GM13976 (cell line): ENCODE measurements around the gene NAB2.
"Not testable (repeated sequence)": the region's sequence is repeated elsewhere in the genome, so short reads cannot be mapped to it uniquely, and the experiment has no call there.

Source experiments
- DNase-seq: peaks from one replicate; pipeline ENCODE4 v3.0.0; 2012; ENCODE audit warnings: low spot score
- in situ Hi-C: fragments of 300-500 bp; cut with MboI; formaldehyde crosslinking; loops from one replicate; pipeline ENCODE4 v1.12.0; 2022; ENCODE audit warnings: low sequenced_read_pairs, mixed read lengths, inconsistent platforms; ENCODE audit not compliant: unreplicated experiment
- TF ChIP-seq, protein P1 (sequence below): IDR thresholded peaks from 2 replicates; pipeline ENCODE4 v1.5.1; 2012; ENCODE audit warnings: borderline replicate concordance, mild to moderate bottlenecking; ENCODE audit not compliant: insufficient read depth; ENCODE audit errors: extremely low read depth, missing control alignments, control extremely low read depth

Gene NAB2

DNA sequence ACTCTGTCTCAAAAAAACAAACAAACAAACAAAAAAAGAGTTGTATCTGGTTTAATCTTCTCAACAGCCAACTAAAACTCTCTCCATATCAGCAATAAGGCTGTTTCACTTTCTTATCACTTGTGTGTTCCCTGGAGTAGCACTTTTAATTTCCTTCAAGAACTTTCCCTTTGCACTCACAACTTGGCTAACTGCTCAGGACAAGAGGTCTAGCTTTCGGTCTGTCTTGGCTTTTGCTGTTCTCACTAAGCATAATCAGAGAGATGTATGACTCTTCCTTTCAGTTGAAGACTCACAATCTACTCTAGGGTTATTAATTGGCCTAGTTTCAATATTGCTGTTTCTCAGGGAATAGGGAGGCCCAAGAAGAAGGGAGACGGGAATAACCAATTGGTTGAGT is 22.7 kb upstream of the NAB2 start:
- no peak for DNase-seq
- TF ChIP-seq, protein P1, sequence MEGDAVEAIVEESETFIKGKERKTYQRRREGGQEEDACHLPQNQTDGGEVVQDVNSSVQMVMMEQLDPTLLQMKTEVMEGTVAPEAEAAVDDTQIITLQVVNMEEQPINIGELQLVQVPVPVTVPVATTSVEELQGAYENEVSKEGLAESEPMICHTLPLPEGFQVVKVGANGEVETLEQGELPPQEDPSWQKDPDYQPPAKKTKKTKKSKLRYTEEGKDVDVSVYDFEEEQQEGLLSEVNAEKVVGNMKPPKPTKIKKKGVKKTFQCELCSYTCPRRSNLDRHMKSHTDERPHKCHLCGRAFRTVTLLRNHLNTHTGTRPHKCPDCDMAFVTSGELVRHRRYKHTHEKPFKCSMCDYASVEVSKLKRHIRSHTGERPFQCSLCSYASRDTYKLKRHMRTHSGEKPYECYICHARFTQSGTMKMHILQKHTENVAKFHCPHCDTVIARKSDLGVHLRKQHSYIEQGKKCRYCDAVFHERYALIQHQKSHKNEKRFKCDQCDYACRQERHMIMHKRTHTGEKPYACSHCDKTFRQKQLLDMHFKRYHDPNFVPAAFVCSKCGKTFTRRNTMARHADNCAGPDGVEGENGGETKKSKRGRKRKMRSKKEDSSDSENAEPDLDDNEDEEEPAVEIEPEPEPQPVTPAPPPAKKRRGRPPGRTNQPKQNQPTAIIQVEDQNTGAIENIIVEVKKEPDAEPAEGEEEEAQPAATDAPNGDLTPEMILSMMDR, result no peak
- in situ Hi-C loops, result loop anchor here (5.0 to 10.0 kb wide), 2 partner anchors 46 to 51 kb away; partner anchors contain the start of genes STAT6 and TAC3

DNA sequence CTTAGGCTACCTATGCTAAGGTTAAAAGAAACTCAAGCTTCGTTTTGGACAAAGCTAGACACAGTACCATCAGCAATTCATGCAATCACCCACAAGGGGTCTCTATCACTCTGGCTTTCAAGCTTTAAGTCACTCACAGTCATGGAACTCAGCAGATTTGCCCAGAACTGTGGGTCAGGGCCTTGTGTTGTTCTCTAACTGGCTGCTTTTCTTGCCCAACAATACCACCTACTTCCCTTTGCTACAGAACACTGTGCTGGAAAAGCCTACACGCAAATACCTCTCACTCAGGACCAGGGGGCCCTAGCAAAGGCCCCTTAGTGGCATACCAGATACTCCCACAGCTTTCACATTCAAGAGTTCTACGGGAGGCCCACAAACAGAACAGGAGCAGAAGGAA is 19.4 kb upstream of the NAB2 start:
- in situ Hi-C loops, result loop anchor here (5.0 to 10.0 kb wide), 2 partner anchors 43 to 55 kb away; partner anchors contain the start of genes STAT6 and TAC3
- TF ChIP-seq, protein P1, result peak; percentile 74

DNA sequence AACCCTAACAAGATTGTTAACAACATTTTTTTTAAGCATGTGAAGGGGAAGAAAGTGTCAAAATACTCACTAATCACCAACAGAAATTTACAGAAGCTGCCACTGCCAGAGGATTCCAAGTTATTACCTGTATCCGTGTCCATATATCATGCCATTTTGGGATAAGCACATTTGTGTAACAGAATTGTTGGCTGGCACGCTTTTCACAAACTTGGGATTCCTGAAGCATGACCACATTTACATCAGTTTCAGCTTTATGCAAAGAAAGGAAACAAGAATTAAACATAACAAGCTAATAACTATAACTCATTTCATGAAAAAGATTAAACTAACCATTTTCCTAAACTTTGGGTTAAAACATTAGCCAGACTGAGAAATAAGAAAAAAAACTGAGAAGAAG is 16.3 kb upstream of the NAB2 start:
- no peak for DNase-seq
- in situ Hi-C loops, result no loop called here
- TF ChIP-seq, protein P1, result no peak

More for the DNA sequence above, 19.4 kb upstream of the NAB2 start:
- DNase-seq, result peak; percentile 62

DNA sequence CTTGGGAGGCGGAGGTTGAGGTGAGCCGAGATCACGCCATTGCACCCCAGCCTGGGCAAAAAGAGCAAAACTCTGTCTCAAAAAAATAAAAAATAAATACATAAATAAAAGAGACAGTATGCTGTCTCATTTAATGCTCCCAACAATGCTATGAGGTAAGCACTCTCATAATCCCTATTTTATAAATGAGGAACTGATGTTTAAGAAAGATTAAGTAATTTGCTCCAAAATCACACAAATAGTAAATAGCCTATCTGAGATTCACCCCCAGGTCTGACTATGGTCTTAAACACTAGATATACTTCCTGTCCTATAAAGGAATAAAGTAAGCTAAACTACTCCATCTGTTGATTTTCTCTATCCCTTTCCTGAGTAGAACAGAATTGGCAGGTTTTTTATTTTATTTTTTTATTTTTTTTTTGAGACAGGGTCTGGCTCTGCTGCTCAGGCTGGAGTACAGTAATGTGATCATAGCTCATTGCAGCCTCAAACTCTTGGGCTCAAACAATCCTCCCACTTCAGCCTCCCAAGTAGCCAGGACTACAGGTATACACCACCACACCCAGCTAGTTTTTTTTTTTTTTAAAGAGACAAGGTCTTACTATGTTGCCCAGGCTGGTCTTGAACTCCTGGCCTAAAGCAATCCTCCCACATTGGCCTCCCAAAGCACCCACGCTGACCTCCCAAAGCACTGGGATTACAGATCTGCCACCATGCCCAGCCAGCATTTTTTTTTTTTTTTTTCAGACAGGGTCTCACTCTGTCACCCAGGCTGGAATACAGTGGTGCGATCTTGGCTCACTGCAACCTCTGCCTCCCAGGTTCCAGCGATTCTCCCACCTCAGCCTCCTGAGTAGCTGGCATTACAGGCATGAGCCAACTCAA is 15.1 kb upstream of the NAB2 start:
- in situ Hi-C loops, DNase-seq: not testable (repeated sequence)

DNA sequence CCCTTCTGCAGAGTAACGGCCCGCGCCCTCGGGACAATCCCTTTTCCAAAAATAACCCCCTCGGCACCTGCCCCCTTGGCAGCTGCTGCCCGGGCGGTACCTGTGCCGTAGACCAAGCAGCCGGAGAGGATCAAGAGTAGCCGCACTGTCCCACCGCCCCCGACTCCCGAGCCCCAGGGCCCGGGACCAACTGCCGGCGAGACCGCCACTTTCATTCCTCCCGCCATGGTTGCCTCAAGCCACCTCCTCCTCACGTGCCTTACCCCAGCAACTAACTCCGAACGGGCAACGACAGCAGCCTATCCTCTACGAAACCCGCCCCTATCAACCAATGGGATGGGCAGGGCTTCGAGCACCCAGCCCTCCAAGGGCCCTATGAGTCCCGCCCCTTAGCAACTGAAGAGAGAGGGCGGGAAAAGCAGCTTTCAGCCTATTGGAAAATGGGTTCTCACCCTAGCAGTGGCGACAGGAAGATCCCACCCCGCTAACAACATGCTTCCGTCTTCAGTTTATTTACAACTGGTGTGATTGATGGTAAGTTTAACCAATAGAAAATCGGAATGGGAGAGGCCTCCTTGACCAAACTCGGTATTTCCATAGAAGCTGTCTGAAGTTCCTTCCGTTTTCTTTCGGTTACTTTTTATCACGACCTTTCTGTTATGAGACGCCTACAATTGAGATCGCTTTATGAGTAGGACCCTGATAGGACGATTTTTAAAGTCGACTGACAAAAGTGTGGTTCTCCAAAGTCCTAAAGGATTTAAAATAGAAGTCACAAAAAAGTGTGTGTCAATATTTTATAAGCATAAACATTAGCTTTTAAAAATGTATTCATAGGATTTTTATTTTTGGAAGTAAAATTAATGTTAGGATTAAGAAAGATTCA is 10.2 kb upstream of the NAB2 start, which contains the start of gene NEMP1:
Gene NEMP1, minus strand, starts transcription at position 273 of the 886 bp plus-strand sequence. Its CDS starts 46 bp downstream, at position 227.
- in situ Hi-C loops, result no loop called here
- DNase-seq, result peak; percentile 97
- TF ChIP-seq, protein P1, result no peak

DNA sequence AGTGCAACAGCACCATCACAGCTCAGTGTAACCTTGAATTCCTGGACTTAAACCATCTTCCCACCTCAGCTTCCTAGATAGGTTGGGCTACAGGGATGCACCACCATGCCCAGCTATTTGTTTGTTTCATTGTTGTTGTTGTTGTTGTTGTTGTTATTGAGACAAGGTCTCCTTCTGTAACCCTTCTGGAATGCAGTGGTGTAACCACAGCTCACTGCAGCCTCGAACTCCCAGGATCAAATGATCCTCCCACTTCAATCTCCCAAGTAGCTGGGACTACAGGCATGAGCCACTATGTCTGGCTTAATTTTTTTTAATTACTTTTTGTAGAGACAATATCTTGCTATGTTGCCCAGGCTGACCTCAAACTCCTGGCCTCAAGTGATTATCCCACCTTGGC is 9.1 kb upstream of the NAB2 start:
- in situ Hi-C loops, result no loop called here
- TF ChIP-seq, protein P1, result no peak
- DNase-seq, result no peak
